Fibroblast of peridontal ligament (primary cell): ENCODE measurements around the gene VCL.
"Not testable (repeated sequence)": the region's sequence is repeated elsewhere in the genome, so short reads cannot be mapped to it uniquely, and the experiment has no call there.

ENCODE experiments used
- DNase-seq: peaks from one replicate; pipeline ENCODE4 v3.0.0-alpha.2; 2010; ENCODE audit errors: extremely low read depth

Gene VCL

GRCh38 chr10:74104480-74104879 is 106.6 kb downstream of the VCL start:
- no peak for DNase-seq

GRCh38 chr10:74104996-74105395 is 107.1 kb downstream of the VCL start:
- no peak for DNase-seq

DNA sequence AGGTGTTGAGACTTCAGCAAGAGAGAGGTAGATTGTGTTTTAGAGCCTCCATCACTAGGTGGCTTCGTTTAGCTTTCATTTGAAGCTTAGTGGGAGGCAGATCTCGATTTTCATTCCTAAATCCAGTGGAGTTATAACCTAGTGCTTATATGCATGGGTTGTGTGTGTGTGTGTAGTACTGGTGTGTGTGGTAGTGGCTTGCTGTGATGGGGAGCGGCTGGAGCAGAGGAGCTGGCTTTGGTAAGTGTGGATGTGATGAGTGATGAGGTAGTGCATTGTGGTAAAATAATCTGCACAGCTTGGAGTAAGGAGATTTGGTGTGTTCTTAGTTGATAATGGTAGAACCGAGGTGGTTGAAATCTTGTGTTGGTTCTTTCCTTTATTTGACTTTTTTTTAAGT is 109.5 kb downstream of the VCL start:
- DNase-seq = no peak

DNA sequence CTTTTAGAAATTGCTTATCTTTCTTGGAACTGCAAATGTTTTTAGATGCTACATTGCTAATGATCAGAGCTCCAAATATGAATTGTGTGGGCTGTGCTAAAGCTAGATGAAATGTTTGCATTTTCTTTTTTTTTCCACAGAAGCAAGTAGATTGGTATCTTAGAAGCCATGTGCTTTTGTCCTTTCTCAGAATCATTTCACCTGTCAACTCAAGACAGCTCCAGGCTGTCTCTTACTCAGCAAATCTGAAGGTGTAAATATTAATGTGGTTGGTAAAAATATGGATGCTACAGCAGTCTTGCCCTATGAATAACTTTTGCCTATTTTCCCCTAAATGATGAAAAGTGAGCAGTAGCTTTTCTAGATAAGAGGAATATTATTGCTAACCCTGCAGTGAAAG is 111.5 kb downstream of the VCL start:
- DNase-seq = no peak

DNA sequence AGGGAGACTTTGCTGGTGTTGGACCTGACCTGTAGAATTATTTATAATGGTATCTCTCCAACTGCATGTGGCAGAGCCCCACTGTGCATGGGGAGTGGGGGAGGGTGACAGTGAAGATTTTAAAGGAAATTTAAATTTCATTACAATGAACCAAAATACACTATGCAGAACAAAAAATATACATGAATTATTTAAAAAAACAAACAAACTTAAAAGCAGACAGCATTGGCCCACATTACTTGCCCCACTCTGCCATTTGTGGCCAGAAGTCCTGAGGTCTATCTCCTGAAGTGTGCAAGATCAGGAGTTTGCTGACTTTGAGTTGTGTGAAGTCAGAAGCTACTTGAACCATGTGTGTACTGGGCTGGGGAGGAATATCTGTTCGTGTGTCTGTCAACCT is 112.2 kb downstream of the VCL start:
- no peak for DNase-seq

DNA sequence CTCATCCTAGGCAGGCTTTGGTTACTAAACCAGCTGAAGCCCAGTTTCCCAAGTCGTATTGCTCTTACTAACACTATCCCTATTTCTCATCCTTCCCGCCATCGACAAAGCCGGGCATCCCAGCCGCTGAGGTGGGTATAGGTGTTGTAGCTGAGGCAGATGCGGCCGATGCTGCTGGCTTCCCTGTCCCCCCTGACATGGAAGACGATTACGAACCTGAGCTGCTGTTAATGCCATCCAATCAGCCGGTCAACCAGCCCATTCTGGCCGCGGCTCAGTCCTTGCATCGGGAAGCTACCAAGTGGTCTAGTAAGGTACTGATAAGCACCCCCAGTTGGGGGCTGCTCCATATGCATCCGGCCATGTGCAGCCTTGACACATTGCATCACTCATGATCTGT is 113.9 kb downstream of the VCL start:
- DNase-seq = no peak

- DNase-seq = peak; percentile 71
These were observed 115.6 kb downstream of the VCL start for GRCh38 chr10:74113546-74113945.

DNA sequence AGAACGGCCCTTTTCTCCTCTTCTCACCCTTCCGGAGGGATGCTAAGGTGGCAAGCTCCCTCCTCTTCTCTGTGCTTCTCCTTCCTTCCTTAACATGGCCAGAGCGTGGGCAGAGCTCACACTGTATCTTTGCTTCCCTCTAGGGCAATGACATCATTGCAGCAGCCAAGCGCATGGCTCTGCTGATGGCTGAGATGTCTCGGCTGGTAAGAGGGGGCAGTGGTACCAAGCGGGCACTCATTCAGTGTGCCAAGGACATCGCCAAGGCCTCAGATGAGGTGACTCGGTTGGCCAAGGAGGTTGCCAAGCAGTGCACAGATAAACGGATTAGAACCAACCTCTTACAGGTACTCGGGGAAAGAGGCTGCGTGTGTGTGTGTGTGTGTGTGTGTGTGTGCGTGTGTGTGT is 116.1 kb downstream of the VCL start:
- no peak for DNase-seq

DNA sequence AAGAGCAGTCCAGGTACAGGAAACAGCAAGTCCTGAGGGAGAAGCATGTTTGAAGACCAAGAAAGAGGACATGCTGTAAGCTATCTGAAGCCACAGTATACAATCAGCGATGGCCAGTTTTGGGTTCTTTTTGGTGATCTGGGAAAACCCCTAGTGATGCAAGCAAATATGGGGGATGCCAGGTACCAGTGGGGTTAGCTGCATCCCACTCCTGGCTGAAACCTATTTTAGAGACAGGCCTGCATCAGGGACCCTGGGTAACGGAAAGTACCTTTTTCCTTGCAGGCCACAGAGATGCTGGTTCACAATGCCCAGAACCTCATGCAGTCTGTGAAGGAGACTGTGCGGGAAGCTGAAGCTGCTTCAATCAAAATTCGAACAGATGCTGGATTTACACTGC is 119.8 kb downstream of the VCL start:
- no peak for DNase-seq

GRCh38 chr10:74118804-74119203 is 120.9 kb downstream of the VCL start:
- DNase-seq = no peak

GRCh38 chr10:74120911-74121310 is 123.0 kb downstream of the VCL start:
- peak; percentile 48 for DNase-seq

DNA sequence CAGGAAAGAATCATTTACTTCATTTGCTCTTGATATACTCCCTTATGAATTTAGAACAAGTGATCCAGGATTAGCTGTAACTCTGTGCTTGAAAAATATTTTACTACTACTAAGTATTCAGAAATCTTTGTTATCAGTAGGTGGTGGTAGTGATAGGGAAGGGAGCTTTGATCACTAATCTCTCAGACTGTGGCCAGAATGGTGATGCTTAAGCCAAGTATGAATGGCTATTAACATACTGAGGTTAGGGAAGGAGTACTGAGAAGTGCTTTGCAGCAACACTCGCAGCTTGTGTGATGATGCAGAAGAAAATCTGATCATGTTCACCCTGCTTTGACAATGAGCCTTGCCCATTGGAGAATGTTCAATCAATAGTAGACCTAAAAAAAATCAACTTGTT is 123.5 kb downstream of the VCL start:
- DNase-seq = no peak

DNA sequence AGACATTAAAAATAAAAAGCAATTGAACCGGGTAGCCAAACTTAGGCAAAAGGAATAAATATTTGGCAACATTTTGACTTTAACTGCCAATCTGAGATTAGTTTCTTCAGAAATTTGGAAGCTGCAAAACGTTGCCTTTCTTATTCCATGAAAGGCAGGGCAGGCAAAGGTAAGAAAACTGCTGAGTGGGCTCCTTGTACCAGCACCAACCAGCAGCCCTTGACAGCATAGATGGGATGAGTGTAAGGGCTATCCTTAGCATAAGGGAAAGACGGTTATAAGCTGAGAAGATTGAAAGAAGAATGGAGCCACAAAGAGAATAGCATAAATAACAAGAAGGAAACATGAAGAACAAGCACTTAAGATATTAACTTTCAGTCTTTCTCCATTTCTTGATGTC is 124.1 kb downstream of the VCL start:
- no peak for DNase-seq

- no peak for DNase-seq
These were observed 125.2 kb downstream of the VCL start for GRCh38 chr10:74123081-74123480.

GRCh38 chr10:74133923-74134820 is 136.3 kb downstream of the VCL start:
- no peak for DNase-seq

GRCh38 chr10:74135452-74135851 is 137.5 kb downstream of the VCL start:
- DNase-seq = no peak

GRCh38 chr10:74137992-74138391 is 140.1 kb downstream of the VCL start:
- DNase-seq = no peak

- DNase-seq = not testable (repeated sequence)
These were observed 140.7 kb downstream of the VCL start for GRCh38 chr10:74138596-74138995.

GRCh38 chr10:74139981-74140380 is 142.1 kb downstream of the VCL start:
- no peak for DNase-seq

- no peak for DNase-seq
These were observed 142.6 kb downstream of the VCL start for GRCh38 chr10:74140553-74140952.

GRCh38 chr10:74145133-74145532 is 147.2 kb downstream of the VCL start:
- DNase-seq = peak; percentile 94

DNA sequence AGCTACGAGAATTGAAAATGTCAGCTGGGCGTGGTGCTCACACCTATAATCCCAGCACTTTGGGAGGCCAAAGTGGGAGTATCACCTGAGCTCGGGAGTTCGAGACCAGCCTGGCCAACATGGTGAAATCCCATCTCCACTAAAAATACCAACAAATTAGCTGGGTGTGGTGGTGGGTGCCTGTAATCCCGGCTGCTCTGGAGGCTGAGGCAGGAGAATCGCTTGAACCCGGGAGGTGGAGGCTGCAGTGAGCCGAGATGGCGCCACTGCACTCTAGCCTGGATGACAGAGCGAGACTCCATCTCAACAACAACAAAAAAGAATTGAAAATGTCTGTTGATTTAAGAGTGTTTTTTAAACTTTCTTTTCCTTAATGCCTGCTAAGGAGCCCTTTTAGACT is 149.1 kb downstream of the VCL start:
- not testable (repeated sequence) for DNase-seq

DNA sequence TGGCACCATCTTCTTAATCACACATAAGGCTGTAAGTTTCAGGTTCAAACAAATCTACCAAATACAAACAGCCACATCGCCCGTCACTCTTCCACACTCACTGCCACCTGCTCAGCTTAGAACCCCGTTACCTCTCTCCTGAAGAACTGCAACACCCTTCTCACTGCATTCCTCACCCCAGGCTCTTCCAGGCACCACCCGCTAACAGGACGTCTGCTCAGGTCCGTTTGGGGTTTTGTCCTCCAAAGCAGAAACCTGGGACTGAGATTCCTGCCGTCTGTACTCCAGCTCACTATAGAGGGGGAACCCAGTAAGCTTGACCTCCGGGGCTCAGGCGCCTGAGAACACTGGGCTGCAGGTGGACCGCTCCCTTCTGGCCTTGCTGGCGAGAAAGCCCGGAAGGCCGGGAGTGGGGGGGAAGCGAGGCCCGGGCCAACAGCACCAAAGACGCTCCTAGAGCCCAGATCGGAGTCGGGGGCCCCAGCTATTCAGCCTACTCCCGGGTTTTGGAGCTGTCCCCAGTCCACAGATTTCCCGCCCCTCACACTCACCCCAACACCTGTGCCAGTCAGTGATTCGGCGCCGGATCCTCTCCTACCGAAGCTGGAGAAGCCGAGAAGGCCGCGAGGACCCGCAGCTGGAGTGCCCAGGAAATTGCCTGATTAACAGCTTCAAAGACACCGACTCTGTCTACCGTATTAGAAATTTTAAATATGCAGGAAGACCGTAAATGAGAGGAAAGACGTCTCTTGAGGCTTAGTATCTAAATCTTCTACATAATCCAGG is 152.5 kb downstream of the VCL start, which contains the start of gene AP3M1:
TSS of gene AP3M1 (minus strand) at position 625 of the 786 bp plus-strand sequence. CDS start 12,449 bp downstream, outside the sequence.
- DNase-seq = no peak
